ENCODE data around the gene PRDM10.
"Not testable (repeated sequence)": the region's sequence is repeated elsewhere in the genome, so short reads cannot be mapped to it uniquely, and the experiment has no call there.

Gene PRDM10

DNA sequence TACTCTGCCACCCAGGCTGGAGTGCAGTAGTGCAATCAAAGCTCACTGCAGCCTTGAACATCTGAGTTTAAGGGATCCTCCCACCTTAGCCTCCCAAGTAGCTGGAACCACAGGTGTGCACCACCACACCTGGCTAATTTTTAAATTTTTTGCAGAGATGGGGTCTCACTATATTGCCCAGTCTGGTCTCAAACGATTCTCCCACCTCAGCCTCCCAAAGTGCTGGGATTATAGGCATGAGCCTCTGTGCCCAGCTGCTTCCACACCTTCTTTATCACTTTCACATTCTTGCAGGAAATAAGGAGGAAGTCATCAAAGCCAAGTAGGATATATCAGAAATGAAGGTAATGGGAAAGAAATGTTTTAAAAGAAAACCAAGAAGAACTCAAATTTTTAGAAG is 47.9 kb downstream of the PRDM10 start:
- H3K4me3 ChIP-seq (ENCODE audit: low read length); DNase-seq (ENCODE audit: low read depth, low spot score): not testable (repeated sequence)

DNA sequence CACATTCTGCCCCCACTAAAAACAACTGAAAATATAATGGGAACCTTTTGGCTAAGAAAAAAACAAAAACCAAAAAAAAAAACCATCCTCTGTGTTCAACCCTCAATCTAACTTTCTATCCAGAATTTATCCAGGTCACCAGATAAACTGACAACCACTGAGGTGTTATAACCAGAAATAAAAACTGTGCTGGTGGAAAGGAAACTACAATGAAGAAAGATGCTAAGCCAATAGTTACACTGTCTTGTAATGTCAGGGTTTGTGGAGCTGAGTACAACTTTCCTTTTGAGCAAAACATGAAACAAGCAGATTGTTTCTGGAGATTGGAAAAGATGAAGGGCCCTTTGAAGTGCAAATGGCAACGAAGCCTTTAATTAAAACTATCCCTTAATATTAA is 50.8 kb downstream of the PRDM10 start:
- no peak overlapping the region for H3K4me3 ChIP-seq (ENCODE audit: low read length)

DNA sequence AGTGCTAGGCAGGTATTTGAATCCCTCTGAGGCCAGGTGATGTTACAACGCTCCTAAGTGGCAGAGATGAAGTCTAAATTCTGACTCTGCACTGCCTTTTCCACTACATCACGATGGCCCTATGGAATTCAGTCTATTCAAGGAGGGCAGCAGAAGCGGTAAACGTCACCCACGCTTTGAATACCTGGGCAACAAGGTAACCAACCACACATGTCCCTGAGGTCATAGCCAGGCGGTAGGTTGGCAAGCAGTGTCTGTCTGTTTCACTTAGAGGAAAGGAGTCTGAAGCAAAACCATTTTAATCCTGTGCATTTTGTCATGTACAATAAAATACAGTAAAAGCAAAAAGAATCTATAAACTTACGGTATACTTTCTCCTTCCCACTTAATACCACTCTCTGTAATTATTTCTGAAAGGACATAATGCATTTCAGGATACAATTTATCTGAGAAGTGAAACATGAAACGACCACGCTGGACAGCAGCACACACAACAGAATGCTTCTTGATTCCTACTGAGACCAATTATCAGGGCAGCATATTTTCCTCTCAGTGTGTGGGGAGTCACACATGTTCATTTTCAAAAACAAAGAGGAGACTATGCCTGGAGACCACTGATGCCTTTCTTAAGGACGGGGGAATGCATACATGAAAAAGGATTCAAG is 51.3 kb downstream of the PRDM10 start:
- DNase-seq (ENCODE audit: low read depth, low spot score): no peak
- no peak overlapping the region for H3K4me3 ChIP-seq (ENCODE audit: low read length)

More for the DNA sequence above, 50.8 kb downstream of the PRDM10 start:
- no peak for DNase-seq (ENCODE audit: low read depth, low spot score)

DNA sequence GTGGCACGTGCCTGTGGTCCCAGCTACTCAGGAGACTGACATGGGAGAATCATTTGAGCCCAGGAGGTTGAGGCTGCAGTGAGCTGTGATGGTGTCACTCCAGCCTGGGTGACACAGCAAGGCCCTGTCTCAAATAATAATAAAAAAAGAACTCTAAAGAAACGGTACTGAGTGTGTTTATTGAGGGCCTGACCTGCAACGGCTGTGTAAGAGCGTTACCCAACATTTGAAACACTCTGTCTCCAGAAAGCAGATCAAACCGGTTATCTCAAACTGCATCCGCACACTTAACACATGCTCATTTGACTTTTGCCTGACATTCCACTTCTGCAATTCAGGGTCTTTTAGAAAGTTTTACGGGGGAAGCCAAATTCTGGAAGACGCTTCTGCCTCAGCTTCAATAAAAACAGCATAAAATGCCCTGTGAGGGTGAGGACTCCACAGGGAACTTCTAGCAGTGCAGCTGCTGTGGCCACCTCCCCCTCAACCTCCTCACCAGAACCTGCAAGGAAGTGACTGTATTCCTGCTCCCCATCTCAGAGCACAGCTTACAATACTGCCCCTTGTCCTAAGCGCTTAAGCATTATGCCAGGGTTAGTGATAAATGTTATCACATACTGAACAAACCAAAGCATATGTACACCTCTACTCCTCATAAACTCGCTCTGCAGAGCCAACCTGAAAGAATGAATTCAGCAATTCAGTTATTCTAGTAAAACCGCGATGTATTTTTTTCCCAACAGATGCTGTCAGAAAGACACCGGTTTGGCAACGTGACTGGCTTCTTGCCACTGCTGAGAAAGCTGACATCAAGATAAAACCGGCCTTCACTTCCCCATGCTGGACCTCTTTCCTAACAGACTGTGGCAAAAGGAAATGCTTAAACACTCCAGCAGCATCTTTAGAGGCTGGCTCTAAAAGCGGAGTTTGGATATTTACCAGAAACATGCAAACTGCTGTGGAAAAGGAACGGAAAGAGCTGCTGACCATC is 52.2 kb downstream of the PRDM10 start:
- no peak overlapping the region for H3K4me3 ChIP-seq (ENCODE audit: low read length)

DNA sequence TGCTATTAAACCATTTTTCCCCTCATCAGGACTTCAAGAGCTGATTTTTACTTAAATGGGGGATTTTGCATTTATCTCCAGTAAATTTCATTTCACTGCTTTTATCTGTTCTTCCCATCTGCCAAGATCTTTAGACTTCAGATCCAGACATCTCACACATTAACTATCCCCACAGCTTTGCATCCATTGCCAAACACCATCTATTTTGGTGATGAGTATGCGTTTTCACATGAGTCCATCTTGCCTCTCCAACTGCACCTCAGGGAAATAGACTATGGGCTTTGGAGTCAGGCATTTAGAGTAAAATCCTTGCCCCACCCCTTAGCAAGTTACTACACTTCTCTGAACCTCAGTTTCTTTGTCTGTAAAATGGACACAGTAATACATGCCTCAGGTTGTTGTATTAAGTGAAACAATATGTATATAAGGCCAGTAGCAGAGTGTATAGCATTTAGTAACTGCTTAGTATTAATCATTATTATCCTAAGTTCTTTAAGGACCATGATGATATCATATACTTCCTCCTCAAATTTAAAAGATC is 53.6 kb downstream of the PRDM10 start:
- DNase-seq (ENCODE audit: low read depth, low spot score): no peak
- no peak overlapping the region for H3K4me3 ChIP-seq (ENCODE audit: low read length)

More for the DNA sequence above, 52.2 kb downstream of the PRDM10 start:
- no peak for DNase-seq (ENCODE audit: low read depth, low spot score)

DNA sequence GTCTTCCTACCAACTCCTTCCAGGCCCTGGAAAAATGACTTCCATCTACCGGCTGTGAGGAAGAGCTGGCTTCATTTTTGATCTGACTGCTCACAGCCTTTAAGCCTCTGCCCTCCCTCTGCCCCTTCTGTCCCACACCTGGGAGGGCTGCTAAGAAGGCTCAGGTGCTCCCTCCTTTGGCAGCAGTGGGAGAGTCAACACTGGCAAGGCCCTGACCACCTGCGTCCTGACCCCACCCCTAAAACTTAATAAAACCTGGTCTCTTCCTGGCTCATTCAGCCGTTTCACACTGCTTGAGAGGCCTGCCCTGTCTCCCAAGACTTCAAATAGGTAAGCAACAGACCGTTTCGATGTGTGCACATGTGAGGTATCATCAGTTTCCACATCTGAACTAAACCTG is 55.2 kb downstream of the PRDM10 start:
- no peak overlapping the region for H3K4me3 ChIP-seq (ENCODE audit: low read length)
- no peak for DNase-seq (ENCODE audit: low read depth, low spot score)

DNA sequence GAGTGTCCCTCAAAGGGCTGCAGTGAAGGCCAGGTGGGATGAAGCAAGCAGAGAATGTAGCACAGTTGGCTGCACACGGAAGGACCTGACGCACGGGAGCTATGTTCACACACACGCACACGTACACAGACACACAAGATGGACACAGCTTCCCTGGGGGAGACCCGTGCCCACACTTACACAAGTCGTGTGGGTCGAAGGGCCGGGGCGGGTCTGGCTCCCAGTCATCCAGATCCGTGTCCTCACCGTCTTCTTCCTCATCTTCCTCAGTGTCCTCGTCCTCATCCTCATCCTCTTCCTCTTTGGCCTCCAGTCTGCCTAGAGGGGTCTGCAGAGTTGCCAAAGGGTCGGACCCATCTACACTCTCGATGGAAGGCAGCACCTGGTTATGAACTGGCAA is 55.7 kb downstream of the PRDM10 start:
- H3K4me3 ChIP-seq (ENCODE audit: low read length): no peak overlapping the region
- no peak for DNase-seq (ENCODE audit: low read depth, low spot score)

DNA sequence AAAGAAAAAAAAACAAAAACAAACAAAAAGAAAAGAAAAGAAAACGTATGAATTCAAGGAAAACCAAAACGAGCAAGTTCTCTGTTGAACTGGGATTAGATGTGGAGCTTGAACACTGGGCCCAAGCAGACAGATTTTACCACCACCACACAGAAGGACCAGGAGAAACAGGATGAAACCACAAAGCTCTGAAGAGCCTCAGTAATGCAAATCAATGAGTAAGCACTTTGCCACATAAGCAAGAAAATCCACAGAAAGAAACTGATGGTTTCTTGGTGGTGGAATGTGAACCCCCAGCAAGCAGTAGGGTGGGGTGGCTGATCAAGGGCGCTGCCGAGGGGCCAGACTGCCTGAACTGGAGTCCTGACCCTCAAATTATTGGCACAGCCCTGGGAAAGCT is 56.4 kb downstream of the PRDM10 start:
- no peak overlapping the region for H3K4me3 ChIP-seq (ENCODE audit: low read length)
- no peak for DNase-seq (ENCODE audit: low read depth, low spot score)

DNA sequence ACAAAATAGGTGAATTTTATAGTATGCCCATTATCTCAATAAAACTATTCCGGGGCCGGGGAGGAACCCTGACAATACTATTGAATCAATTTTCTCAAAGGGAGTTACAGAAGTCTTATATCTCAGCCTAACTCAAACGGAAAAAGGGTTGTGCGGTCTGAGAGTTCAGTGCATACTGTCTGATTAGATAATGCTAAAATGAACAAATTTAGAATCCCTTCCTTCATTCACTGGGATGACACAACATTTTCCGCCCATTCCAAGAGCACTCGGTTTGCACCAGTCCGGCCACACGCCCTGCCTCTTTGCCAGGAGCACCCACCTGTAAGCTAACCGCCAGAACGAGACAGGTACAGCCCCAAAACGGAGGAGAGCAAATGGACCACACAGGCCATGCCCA is 57.3 kb downstream of the PRDM10 start:
- no peak overlapping the region for H3K4me3 ChIP-seq (ENCODE audit: low read length)
- no peak for DNase-seq (ENCODE audit: low read depth, low spot score)

DNA sequence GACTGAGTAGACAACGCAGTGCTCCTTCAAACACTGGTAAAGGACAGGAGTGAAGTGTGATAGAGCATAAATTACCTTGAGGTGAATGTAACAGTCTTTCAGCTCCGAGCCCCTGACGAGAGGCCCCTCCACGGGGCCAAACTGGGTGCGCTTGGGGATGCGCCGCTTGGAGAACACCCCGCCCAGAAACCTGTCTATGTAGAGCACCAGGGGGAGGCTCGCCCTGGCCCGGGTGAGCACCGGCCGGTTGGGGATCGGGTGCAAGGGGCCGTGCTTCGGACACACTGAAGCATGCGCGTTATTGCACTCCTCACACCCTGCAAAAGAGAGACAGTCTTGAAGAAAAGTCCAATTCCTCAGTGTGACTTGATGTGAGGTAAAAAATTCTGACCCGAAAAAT is 57.9 kb downstream of the PRDM10 start:
- DNase-seq (ENCODE audit: low read depth, low spot score): no peak
- no peak overlapping the region for H3K4me3 ChIP-seq (ENCODE audit: low read length)

DNA sequence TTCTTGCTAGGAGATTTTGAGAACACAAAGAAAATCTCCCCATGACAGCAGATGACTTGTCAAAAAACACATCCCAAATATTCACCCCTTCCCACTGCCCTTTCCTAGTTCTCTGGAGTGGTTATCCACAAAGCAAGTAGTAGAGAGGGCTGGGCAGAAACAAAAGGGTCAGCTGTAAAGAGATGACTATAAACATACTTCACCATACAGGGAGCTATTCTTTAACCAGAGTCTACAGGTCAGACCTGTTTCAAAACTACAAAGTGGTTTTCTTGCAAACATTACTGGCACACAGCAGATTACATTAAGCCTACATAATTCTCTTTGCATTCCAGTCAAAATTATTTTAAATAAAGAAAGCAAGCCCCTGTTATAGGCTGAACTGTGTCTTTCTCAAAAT is 59.6 kb downstream of the PRDM10 start:
- no peak for DNase-seq (ENCODE audit: low read depth, low spot score)
- no peak overlapping the region for H3K4me3 ChIP-seq (ENCODE audit: low read length)

DNA sequence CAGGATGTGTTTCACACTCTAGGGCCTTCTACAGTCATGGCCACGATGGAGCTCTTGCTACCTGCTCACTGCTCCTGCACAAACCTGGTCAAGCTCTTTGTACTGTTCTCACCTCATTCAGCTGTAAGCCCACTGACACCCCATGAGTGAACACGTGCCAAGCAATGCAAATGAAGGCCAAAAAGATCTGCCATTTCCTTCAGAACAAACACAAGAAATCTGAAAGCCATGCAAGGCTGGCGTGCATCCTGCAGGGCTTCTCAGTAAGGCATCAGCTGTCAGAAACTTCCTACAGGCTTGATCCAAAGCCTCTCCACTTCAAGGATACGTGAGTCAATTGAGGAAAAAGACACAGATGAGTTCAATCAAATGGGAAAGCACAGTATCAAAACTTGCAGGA is 63.1 kb downstream of the PRDM10 start:
- DNase-seq (ENCODE audit: low read depth, low spot score): no peak
- H3K4me3 ChIP-seq (ENCODE audit: low read length): no peak overlapping the region

DNA sequence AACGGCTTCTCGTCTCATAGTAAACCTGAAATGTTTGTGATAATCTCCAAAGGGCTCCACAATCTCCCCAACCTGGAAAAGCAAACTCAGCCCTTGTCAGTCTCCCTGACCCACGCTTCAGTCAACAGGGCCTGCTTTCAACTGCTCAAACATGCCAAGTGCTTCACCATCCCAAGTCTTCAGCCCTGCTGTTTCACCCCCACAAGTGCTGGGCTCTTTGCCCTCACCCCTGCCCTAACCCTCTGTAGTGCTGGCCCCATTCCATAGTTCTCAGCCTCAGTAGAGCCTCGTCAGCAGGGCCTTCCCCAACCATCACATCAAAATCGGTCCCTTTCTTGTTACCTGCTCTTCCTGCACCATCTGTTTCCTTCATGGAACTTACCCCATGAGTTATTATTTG is 63.9 kb downstream of the PRDM10 start:
- no peak for DNase-seq (ENCODE audit: low read depth, low spot score)
- H3K4me3 ChIP-seq (ENCODE audit: low read length): no peak overlapping the region

DNA sequence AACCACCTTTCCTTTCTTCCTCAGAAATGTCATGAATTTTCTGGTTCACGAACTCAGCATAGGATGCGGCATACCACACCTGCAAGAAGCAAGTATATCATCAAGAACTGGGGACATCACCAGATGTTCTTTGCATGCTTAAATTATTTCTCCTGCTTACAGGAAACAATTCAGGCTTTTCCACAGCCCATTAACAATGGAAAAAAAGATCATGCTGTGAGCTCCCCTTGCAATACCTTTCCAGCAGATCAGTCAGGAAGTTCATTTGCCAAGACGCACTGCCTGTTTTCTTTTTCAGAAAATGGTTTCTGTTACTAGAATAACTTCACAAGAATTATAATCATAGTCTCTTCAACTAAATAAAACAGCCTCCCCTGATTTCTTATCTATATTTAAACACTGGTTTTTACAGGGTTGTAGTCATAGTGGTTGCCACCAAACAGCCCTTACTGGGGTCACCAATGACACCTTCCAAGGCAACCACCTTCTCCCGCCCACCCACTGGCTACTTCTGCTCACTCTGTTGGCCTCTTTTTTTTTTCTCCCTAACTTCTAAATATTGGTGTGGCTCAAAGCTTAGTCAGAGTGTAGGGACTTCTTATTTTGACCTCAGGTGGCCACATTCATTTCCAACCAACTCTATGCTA is 64.9 kb downstream of the PRDM10 start:
- no peak for DNase-seq (ENCODE audit: low read depth, low spot score)

DNA sequence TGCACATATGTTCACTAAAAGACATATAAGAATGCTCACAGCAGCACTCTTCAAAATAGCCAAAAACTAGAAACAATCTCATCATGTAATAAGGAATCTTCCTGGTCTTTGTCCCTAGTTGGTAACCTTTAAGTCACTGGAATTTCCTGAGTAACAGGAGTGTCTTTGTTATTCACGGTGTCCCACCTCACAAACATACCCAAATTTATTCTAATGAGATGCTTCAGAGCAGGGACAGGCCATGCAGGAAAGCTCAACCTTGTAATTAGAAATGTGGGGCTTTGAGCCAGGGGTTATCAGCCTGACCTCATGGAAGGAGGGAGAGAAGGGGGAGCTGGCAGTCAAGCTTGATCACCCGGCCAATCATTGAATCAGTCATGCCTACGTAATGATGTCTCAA is 66.9 kb downstream of the PRDM10 start:
- DNase-seq (ENCODE audit: low read depth, low spot score): no peak
- H3K4me3 ChIP-seq (ENCODE audit: low read length): no peak overlapping the region

More for the DNA sequence above, 64.9 kb downstream of the PRDM10 start:
- H3K4me3 ChIP-seq (ENCODE audit: low read length): no peak overlapping the region

DNA sequence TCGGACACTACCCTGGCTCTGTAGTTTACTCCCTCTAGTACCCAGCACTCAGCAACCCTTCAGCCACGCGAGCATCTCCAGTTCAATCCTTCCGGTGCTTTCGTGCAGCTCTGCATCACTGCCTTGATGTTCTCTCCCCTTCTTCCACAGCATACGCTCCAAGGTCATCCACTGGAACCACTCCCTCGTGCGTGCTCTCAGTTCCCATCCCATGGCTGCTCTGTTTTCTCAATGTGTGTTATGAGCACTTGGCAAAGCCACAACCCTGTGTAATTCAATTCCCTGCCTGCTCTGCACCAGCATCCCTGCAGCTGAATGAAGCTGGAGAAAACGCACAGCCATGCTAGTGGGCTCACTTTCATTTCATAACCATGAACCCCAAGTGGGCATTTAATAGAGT is 68.7 kb downstream of the PRDM10 start:
- no peak overlapping the region for H3K4me3 ChIP-seq (ENCODE audit: low read length)
- no peak for DNase-seq (ENCODE audit: low read depth, low spot score)

DNA sequence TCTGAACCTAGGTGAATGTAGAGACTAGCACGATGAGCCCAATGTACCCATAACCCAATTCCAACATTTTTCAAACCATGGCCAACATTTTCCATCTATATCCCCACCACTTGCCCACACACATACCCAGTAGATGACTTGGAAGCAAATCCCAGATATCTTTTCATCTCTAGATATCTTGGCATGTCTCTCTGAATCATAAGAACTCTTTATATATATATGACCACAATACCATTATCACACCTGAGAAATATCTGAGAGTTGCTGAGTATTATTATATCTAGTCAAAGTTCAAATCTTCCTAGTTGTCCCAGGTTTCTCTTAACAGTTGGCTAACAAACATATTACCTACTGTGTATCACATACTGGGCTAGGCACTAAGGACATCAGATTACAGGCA is 69.4 kb downstream of the PRDM10 start:
- DNase-seq (ENCODE audit: low read depth, low spot score): no peak
- H3K4me3 ChIP-seq (ENCODE audit: low read length): no peak overlapping the region

DNA sequence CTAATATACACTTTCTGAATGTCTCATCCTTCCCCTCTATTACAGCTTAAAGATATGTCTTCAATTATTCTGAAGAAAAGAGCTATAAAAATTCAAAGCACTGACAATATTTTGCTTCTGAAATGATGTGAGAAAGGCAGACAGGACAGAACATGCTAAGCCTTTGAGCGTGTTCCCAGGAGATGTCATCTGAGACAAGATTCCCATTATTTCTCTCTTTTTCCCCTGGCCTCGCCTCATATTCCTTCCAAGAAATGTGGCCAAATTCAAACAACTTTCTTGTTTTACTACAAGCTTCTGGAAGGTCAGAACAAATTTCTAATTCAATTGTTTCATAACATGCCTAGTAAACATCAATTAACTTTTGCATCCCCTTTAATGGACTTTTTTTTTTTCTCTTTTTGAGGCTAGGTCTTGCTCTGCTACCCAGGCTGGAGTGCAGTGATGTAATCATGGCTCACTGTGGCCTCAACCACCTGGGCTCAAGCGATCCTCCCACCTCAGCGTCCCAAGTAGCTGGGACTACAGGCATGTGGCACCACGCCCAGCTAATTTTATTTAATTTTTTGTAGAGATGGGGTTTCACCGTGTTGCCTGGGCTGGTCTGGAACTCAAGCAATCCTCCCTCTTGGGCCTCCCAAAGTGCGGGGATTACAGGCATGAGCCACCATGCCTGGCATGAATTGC is 70.1 kb downstream of the PRDM10 start:
- DNase-seq (ENCODE audit: low read depth, low spot score): no peak
- no peak overlapping the region for H3K4me3 ChIP-seq (ENCODE audit: low read length)

DNA sequence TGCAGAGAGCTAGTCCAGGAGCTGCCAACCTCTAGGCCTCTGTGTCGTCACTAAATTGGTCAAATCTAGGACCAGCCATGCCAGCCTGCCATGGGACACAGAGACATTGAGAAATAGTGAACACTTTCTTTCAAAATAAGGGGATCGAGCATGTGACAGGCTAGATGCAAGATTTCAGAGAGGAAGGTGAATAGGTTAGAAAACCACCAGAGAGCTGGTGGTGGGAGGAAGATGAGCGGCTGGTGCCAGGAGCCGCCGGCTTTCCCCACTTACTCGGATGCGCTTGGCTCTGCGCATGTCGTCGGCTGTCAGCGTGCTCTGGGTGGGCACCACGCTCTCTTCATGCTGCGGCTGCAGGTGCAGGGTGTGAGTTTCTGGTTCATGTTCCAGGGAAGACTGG is 71.9 kb downstream of the PRDM10 start:
- no peak for DNase-seq (ENCODE audit: low read depth, low spot score)
- no peak overlapping the region for H3K4me3 ChIP-seq (ENCODE audit: low read length)
